ENCODE data around the gene RYR2. TPM values are rescaled to one million over a fixed set of nuclear protein-coding genes. Genes with fewer than 3 reads are reported as not detected.

The RYR2 gene
- total RNA-seq, 2 donors from 2014 or later, result 59.0 to 75.9 TPM

DNA sequence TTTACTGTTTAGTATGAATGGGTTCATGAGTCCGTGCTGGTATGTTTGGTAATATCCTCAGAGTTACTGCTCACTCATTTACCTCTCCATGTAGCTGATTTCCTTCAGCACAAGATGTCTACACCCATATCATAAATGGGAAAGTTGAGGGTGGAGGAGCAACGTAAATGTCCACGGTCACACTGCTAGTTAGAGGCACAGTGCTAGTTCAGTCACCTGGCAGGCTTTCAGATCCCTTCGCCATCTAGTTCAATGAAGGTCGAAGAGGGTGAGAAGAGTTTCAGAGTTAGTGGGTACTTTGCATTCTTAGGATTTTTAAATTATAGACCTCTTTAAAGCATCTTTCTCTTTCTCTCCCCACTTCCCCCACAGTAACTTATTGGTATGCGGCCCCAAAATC is 630.0 kb downstream of the RYR2 start:
- Histone ChIP-seq H3K4me1 (ENCODE audit: control insufficient read depth in 1 of 2, low read depth in 2 of 2) (no peaks in the 10 kb centered on the region), H3K27ac (no peak overlapping the region), H3K27me3 (replicated peaks; ENCODE audit: insufficient read depth) (no peaks in the 10 kb centered on the region), H3K36me3 (peaks cover 6% of the 10 kb centered on the region), H3K9me3 (no peaks in the 10 kb centered on the region), H3K4me3 (no peak overlapping the region)
- DNase-seq (ENCODE audit: low spot score) (no peak), ATAC-seq (ENCODE audit: insufficient number of reproducible peaks, low FRiP score, low read depth) (no peak)
- TF ChIP-seq, protein P1, sequence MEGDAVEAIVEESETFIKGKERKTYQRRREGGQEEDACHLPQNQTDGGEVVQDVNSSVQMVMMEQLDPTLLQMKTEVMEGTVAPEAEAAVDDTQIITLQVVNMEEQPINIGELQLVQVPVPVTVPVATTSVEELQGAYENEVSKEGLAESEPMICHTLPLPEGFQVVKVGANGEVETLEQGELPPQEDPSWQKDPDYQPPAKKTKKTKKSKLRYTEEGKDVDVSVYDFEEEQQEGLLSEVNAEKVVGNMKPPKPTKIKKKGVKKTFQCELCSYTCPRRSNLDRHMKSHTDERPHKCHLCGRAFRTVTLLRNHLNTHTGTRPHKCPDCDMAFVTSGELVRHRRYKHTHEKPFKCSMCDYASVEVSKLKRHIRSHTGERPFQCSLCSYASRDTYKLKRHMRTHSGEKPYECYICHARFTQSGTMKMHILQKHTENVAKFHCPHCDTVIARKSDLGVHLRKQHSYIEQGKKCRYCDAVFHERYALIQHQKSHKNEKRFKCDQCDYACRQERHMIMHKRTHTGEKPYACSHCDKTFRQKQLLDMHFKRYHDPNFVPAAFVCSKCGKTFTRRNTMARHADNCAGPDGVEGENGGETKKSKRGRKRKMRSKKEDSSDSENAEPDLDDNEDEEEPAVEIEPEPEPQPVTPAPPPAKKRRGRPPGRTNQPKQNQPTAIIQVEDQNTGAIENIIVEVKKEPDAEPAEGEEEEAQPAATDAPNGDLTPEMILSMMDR (IDR thresholded peaks at IDR 0.05), result no peak

DNA sequence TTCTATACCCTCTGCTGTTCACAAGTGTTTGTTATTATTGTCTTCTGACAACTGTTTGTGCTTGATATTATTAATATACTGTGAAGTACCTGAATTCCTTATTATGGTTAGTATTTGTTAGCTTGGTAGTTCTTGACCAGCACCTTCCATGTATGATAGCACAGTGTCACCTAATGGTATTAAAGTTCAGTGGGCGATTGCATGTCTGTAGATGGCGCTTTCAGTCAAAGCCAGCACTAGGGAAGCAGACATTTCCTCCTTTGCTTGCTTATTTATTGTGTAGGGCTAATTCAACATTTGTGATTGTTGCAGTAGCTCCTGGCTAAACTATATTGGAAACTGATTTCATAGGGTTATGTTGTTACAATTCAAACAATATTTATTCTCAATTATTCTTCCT is 630.8 kb downstream of the RYR2 start:
- no peaks in the 10 kb centered on the region for H3K27me3 ChIP-seq (replicated peaks; ENCODE audit: insufficient read depth)
- TF ChIP-seq, protein P1 (IDR thresholded peaks at IDR 0.05), result no peak
- H3K36me3 ChIP-seq, result peaks cover 6% of the 10 kb centered on the region
- no peak overlapping the region for H3K27ac ChIP-seq
- H3K4me3 ChIP-seq, result no peak overlapping the region
- no peak for DNase-seq (ENCODE audit: low spot score)
- H3K9me3 ChIP-seq, result no peaks in the 10 kb centered on the region
- ATAC-seq (ENCODE audit: insufficient number of reproducible peaks, low FRiP score, low read depth), result no peak
- peaks cover 0 to 4% of the 10 kb centered on the region in 2 donors for H3K4me1 ChIP-seq (ENCODE audit: control insufficient read depth in 1 of 2, low read depth in 2 of 2)

DNA sequence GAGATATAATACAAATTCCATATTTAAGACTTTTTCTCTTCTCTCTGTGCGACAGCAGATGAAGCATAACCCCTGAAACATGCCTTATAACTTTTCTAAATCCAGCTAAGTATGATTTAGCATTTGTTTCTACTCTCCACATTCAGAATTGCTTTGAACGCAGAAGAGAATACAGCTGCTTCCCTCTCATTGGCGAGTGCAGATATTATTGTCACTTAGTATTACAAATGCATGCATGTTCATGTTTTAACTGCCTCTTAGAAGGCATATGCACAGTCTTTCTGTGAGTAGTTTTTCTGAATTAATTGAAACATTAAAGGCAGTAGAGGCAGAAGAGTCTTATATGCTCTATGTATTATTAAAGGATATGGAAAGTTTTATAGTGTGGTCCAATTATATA is 631.6 kb downstream of the RYR2 start:
- DNase-seq (ENCODE audit: low spot score), result no peak
- Histone ChIP-seq H3K4me3 (no peak overlapping the region), H3K27ac (no peak overlapping the region), H3K9me3 (no peaks in the 10 kb centered on the region), H3K4me1 (ENCODE audit: control insufficient read depth in 1 of 2, low read depth in 2 of 2) (peaks cover 0 to 8% of the 10 kb centered on the region in 2 donors), H3K27me3 (replicated peaks; ENCODE audit: insufficient read depth) (no peaks in the 10 kb centered on the region), H3K36me3 (no peaks in the 10 kb centered on the region)
- no peak for ATAC-seq (ENCODE audit: insufficient number of reproducible peaks, low FRiP score, low read depth)
- TF ChIP-seq, protein P1 (IDR thresholded peaks at IDR 0.05), result no peak

DNA sequence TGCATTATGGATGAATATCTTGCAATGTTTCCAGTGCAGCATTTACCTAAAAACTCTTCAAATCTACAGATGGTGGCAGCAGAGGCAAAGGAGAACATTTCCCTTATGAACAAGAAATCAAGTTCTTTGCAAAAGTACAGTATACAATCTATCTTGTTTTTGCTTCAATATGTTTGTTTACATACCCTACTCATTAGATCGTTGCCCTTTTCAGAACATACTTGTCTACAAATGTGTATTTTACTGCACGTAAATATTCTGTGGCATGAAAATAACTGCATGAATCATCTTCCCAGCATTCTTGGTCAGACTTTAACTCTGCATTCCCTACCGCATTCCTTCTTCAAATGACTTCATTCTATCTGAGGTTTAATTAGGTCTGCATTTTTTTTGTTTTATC is 636.0 kb downstream of the RYR2 start:
- H3K9me3 ChIP-seq, result no peaks in the 10 kb centered on the region
- H3K4me1 ChIP-seq (ENCODE audit: control insufficient read depth in 1 of 2, low read depth in 2 of 2), result peaks cover 0 to 8% of the 10 kb centered on the region in 2 donors
- H3K27me3 ChIP-seq (replicated peaks; ENCODE audit: insufficient read depth), result no peaks in the 10 kb centered on the region
- DNase-seq (ENCODE audit: low spot score) (no peak), ATAC-seq (ENCODE audit: insufficient number of reproducible peaks, low FRiP score, low read depth) (no peak)
- H3K36me3 ChIP-seq, result no peaks in the 10 kb centered on the region
- H3K4me3 ChIP-seq, result no peak overlapping the region
- H3K27ac ChIP-seq, result no peak overlapping the region
- TF ChIP-seq, protein P1 (IDR thresholded peaks at IDR 0.05), result no peak

DNA sequence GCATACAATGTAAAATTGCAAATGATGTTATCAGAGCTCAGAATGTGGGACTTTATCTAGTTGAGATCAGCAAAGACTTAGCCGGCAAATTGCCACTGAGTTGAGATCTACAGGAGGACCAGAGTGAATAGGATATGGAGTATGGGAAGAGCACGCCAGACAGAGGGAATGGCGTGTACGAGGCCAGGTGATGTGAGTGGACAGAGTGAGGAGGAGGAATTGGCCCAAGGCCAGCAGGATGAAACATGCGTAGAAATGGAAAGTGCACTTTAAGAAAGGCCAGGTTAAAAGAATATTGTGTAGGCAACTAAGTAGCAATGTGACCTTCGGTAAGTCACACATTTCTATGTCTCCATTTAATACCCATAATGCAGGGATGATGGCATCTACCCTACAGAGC is 637.7 kb downstream of the RYR2 start:
- no peak overlapping the region for H3K27ac ChIP-seq
- DNase-seq (ENCODE audit: low spot score) (no peak), ATAC-seq (ENCODE audit: insufficient number of reproducible peaks, low FRiP score, low read depth) (no peak)
- H3K27me3 ChIP-seq (replicated peaks; ENCODE audit: insufficient read depth), result no peaks in the 10 kb centered on the region
- H3K9me3 ChIP-seq, result no peaks in the 10 kb centered on the region
- no peak overlapping the region for H3K4me3 ChIP-seq
- H3K4me1 ChIP-seq (ENCODE audit: control insufficient read depth in 1 of 2, low read depth in 2 of 2), result peaks cover 0 to 8% of the 10 kb centered on the region in 2 donors
- TF ChIP-seq, protein P1 (IDR thresholded peaks at IDR 0.05), result no peak
- H3K36me3 ChIP-seq, result no peaks in the 10 kb centered on the region
